ENCODE measurements around the gene GFAP.

GFAP gene

DNA sequence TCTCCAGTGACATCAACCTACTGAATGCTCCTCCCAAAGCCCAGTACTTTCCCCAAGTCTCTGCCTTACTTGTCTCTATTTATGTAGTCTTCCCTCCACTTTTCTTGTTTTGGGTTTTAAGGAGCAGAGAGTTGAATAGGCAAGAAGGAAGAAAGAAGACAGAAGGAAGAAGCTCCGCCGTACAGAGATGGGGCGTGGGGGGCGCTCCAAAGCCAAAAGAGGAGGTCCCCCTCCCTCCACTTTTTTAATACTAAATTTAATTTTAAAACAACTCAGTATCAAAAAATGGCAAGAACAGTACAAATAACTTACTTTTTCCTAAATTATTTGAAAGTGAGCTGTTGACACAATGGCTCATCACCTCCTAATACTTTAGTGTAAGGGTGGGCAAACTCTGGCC, 20.7 kb downstream of the GFAP start:
- no peak for DNase-seq

DNA sequence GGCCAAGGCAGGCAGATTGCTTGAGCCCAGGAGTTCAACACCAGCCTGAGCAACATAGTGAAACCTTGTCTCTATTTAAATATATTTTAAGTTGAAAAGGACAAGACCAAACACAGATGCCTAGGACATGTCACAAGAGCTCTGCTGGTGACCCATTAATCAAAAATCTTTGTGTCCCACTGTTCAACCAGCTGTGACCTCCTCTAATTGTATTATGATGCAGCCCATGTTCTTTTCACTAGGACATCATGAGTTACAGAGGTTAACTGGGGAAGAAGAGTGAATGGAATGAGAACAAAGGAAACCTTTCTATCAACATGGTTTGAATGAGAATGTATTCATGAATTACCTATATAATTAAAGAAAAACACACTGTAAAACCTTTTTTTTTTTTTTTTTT, 23.1 kb downstream of the GFAP start:
- DNase-seq, result no peak

DNA sequence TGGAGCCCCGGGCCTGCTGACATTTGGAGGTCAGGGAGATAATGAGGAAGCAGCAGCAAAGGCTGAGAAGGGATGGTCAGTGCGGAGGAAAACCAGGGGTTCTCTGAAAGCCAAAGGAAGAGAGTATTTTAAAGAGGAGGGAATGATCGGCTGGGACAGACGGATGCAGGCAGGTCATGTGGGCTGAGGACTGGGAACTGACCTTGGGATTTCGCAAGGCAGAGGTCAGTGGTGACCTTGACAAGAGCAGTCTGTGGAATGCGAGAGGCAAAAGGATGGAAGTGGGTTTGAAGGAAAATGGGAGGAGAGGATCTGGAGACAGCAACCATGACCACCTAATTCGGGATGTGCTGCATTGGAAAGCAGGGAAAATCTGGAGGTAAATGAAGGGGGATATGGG, 26.3 kb downstream of the GFAP start:
- DNase-seq, result no peak

DNA sequence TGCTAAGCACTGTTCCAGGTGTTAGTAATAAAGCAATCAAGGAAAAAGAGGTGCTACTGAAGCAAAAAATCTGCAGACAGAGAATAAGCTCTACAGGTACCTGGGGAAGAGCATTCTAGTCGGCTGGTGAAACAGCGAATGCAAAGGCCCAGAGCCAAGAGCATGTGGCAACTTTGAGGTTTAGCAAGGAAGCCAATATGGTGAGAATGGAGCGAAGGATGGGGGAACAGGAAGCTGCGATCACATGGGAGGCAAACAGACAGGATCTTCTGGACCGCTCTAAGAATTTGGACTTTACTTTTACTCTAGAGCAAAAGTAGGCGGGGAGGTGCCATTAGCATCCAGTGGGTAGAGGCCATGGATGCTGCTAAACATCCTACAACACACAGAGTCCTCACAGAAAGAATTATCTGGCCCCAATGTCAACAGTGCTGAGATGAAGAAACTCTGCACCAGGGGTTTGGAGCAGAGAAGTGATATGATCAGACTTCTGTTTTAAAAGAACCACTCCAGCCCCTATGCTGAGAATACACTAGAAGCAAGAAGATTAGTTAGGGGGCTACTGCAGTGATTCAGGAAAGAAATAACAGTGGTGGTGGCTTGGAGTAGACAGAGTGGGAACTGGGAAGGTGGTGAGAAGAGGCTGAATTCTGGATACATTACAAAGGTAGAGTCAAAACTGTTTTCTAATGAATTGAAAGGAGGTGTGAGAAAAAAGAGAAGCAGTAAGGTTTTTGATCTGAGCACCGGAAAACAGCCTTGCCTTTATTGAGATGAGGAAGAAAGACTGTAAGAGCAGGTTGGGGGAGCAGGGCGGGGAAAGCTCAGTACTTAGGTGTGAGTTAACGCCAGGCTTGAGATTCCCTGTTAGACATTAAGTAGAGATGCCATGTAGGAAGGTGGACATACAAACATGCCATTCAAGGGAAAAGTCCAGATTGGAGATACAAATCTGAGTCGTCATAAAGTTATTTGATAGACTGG, 27.0 kb downstream of the GFAP start:
- no peak for DNase-seq

DNA sequence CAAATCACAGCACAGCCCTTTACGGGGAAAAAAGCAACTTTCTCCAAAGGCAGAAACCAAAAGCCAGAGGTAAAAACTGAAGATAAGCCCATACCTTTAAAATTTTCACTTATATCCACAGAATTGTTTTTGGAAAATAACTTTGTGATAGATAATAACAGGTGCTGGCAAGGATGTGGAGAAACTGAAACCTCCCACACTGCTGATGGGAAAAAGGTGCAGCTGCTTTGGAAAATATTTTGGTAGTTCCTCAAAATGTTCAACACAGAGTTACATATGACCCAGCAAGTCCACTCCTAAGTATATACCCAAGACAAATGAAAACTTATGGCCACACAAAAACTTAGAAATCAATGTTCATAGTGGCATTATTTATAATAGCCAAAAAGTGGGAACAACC, 28.3 kb downstream of the GFAP start:
- no peak for DNase-seq

DNA sequence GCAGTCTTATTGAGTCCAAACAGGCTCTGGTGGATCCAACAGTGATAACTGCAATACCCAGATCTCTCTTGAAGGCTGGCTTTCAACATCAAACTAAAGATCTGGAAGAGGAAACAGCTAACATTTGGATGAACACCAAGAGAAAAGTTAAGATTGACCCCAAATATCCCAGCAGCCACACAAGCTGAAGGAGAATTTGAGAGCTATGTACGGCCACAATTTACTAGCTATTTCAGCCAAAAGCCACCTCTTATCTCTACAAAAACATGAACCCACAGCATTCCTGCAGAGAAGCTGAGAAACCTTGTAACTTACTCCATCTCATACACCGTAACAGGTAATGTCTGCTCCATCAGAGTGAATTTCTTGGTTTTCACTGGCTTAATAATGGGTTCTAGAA, 30.4 kb downstream of the GFAP start:
- DNase-seq, result no peak

DNA sequence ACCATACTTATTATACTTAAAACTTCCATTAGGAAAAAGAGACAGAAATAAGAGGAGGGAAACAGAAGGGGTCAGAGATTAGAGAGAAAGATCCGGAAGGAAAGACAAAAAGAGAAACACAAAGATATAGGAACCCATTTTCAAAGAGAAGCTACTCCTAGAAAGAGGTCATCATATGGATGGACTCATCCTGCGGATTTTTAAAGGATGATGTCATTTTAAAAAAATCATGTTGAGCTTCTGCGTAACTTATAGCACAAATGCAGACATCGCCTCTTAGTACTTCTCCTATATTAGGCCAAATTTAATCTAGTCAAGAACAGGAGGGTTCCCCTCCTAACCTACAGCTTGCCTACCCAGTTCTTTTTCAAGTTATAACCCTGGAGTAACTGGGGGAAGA, 34.2 kb downstream of the GFAP start:
- no peak for DNase-seq

DNA sequence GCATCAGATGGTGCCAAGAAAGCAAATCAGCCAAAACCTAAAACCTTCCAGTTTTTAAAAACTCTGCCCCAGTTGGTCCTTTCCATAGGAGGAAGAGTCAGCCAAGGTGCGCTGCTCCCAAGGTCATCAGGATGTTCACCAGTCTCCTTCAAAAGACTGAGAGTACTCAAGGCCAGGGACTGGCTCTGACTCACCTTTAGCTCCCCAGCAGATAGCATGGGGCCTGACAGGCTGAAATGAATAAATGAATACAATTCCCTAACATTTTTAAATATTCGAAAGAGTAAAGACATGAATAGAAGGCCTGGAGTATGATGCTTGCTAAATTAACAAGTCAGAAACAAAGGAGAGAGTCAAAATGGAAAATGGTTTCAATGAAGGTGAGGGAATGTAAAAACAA, 35.2 kb downstream of the GFAP start:
- DNase-seq, result no peak

DNA sequence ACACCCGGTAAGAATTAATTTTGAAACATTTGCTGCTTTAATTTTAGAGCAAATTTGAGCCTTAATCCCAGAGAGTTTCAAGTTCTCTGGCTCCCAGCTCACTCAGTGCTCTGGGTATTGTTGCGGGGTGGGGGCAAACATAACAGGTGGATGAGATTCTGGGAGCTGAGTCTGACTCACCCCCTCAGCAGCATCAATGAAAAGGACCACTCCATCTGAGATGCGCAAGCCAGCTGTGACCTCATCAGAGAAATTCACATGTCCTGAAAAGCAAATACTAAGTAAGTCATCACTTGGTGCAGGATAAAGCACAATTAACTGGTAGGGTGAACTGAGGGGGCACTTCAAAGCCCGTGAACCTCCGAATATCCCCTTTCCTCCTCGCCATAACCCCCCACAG, 35.9 kb downstream of the GFAP start:
- DNase-seq, result no peak

DNA sequence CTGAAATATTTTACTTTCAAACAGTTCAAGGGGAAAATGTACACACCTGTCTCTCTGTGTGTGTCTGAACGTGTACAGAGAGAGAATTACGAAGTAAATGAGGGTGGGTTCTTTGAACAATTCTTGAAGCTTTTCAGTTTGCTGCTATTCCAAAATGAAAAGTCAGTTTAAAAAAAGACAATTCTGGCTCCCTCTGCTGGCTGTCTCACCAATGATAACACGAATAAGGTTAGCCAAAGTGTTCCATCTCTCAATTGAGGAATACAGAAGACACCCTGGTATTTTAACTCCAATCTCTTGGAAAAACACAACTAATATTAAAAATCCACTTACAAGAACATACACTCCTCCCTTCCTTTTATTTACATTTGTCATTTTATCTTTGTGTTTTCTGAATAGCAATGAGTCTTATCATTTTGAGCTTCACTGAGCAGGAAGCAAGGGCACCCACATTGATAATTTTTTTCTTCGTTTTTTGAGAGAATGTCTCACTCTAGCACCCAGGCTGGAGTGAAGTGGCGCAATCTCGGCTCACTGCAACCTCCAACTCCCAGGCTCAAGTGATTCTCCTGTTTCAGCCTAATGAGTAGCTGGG, 36.6 kb downstream of the GFAP start:
- DNase-seq, result peak; percentile 29

DNA sequence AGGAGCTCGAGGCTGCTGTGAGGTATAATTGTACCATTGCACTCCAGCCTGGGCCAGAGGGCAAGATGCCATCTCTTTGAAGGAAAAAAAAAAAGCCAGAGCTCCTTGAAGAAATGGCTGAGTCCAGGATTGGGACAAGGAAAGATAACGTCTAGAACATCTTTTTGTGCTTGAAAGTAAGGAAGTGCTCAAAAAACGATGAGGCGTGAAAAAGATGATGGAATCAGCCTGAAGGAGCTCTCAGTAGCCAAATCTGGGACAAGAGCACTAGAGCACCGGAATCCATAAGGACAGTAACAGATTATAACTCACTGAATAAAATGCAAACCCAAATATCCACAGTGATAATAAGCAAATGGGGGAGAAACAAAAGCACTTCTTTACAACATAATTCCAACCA, 38.2 kb downstream of the GFAP start:
- DNase-seq, result no peak

DNA sequence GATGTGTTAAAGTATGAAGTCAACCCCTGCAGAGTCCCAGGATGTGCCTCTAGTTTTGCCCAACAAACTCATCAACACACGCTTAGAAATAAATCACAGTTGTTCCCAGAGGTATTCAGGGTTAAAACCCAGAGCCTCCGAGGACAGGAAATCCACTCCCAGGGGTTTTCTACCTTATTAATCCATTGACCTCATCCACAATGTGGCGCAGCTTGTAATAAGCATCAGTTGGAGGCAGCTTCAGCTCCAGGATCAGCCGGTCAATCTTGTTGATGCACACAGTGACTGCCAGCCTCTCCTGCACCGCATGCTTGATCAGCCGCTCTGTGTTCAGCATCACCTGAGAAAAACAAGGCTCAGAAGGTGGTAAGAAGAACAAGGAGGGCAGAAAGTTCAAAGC, 39.5 kb downstream of the GFAP start:
- no peak for DNase-seq

DNA sequence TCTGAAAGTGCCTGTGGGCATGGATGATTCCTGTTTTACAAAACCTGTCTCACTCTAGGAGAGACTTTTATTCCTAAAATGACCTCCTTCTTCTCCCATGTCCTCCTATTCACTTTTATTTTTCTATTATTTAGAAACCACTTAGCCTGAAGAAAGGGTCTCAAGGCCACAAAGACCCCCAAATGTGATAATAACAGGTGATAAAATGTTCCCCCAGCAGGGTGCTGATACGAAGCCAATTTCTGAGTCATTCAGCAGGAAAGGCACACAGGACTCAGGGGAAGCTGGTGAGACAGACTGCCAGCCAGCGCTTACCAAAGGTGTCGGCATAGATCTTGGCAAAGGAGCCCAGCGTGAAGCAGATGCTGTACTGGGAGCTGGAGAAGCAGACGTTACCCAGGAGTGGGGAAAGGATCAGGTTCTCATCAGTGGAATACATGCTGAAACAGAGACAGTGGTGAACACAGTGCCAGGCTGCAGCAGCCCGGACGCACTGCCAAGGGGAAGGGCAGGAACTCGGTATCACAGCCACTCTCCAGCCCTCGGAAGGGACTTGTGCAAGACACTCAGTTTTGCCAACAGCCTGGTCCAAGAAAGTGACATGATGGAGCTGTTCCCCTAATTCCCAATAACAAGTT, 43.0 kb downstream of the GFAP start:
- no peak for DNase-seq

DNA sequence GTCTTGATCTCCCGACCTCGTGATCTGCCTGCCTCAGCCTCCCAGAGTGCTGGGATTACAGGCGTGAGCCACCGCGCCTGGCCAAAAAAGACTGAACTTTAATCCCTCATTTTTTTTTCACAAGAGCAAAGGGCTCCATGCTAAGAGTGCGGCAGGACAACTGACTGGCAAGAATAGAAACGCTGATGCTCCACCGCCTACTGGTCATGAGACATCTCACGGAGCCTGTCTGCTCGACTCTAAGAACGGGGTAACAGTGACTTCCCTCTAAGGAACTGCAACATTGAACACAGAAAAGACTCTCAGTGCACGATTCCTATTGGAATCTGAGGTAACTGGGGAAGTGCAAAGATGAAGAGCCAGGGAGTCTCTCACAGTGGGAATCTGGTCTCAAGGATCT, 43.7 kb downstream of the GFAP start:
- DNase-seq, result no peak

DNA sequence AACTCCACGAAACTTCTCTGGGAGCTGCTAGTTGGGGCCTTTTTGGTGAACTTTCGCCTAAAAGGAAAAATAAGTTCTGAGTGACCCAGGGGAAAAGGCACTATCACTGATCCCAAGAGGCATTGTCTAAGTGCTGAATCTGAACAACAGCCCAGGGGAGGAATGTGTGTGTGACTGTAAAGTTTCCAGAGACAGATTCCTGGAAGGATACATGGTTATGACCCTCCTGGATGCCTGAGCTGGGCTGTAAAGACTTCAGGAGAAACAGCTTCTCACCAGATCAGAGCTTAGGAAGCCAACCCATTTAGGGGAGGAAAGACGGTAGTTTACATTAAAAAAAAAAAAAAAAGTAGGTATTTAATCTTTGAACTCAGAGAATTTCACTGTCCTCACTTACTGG, 47.5 kb downstream of the GFAP start:
- no peak for DNase-seq

DNA sequence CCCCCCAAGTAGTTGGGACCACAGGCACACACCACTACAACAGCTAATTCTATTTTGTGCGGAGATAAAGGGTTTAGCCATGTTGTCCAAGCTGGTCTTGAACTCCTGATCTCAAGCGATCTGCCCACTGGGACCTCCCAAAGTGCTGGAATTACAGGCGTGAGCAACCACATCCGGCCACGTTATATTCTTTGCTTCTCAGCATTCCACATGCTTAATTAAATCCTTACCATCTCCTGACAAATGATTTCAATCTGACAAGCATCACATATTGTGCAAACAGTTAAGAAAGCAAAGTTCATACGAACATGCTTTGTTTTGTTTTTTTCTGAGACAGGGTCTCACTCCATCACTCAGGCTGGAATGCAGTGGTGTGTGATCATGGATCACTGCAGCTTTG, 49.4 kb downstream of the GFAP start:
- DNase-seq, result no peak

DNA sequence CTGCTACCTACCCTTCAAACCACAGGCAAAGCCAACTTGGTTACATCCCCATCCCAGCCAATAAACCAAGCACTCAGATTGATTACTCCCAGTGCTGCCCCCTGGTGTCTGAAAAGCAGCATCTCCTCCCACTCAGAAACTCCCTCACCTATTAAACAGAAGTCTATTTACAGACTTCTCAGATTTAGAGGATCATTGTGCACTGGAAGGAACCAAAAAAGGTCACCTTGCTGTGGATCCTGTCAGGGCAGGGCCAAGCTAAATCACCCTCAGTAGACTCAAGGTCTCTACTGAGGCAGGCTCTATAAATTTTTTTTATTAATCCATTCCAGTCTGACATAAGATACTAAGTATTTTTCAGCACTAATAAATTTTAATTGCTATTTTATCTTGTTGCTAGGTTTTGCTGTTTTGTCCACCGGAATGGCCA, 50.1 kb downstream of the GFAP start:
- peak; percentile 51 for DNase-seq

DNA sequence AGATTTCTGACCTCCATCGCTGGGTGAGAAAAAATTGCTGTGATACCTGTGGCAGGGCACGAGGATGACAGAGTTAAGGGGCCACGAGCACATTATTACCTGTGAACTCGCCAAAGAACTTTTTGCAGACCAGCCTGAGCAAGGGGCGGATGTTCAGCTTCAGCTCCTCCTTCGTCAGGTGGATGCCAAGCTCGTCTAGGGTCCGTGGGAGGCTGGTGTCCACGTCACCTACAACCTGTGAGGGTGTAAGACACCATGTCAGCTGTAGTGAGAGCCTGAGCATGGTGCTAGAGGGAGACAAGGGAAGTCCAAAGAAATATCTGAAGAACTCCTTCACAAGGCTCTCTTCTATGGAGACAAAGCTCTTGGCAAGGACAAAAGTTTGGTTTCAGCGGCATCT, 50.5 kb downstream of the GFAP start:
- no peak for DNase-seq

DNA sequence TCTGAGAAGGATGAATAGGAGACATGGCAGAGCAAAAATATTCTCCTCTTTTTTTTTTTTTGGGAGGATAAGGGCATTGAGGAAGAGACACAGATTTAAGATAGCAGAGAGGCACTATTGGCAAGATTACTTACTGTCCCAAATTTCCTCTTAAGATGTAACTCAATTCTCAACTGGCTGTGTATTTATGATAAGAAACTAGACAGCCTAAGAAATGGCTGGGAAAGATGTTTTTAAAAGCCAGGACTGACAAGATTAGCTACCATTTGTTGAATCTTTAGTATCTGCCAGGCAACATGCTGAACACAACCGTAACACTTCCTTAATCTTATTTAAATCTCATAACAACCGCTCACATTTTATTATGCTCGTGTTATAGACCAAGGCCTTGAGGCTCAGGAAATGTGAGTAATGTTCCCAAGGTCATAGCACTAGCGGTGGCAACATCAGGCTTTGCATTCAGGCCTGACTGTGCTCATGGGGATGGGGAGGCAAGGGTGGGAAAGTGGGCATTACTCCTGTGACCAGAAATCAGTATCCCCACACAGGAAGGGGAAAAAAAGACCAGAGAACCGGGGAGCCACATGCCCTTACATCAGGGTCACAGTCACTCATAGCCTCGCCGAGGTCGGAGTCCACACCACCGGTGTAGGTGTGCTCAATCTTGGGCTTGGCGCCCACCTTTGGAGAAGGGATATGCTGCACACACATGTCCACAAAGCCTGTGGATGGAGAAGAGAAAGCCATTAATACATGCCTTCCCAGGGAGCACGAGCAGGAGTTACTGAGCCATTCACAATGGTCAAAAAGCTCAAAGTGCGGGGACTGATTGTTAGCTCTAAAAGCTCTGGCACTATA, 52.0 kb downstream of the GFAP start:
- DNase-seq, result no peak

DNA sequence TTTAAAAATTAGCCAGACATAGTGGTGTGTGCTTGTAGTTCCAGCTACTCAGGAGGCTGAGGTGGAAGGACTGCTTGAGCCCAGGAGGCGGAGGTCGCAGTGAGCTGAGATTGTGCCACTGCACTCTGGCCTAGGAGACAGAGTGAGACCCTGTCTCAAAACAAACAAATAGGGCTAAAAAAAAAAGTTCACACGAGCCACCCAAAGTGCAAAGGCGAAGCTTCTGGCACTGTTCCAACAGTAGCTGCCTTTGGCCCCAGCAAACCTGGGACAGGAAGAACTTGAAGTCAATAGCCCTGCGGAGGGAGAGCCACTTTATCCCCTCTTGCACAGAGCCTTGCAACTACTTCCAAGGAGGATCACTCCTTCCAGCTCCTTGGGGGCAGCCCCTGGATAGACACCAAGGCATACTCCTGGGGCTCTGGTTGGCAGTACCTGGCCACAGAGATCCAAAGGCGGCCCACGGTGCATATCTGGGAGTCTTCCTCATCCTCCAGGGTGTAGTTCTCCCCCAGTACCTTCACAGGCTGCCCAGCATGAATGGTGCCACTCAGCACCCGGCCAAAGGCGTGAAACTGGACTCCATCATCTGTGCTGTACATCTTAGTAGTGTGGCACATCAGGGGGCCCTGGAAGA, 52.9 kb downstream of the GFAP start:
- no peak for DNase-seq

DNA sequence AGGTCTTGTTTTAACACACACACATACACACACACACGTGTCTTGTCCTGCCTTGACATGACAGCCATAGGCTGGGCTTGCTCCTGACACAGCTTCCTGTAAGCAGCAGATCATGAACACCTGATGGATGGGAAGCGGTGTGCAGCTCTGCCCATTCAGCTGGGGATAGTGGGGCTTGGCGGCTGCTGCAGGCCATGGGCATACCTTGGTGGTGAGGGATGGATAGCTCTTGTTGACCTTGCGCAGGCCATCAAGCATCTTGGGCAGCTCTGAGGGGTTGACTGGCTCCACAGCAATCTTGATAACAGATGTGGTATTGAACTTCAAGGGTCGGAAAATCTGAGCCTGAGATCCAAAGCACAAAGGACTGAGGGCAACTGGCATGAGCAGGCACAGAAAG, 55.6 kb downstream of the GFAP start:
- DNase-seq, result no peak

DNA sequence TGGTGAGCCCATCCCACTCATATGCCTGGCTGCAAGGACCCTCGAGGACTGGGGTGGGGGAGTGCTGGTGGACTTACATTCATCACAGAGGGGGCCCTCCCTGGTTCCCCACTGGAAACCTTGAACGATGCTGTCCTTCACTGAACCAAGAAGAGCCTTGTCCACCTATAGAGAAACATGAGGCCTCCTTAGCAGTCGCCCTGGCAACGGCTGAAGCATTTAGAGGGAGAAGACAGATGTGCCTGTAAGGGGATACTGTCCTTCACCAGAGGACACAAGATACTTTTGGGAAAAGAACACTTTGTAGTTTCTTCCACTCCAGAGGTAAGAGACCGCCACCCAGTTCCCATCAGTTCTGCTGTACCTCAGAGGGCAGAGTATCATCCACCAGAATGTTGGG, 61.1 kb downstream of the GFAP start:
- DNase-seq, result no peak

Measured in midbrain (tissue), 1 donor.